Glutamatergic neuron (in vitro differentiated cells): Measurements from ENCODE around the gene CARD8. TPM values are rescaled to one million over a fixed set of nuclear protein-coding genes. Genes with fewer than 3 reads are reported as not detected.

Experiments
- DNase-seq: peaks from one replicate; pipeline ENCODE4 v3.0.0; 2022
- H3K27ac Mint-ChIP-seq: one replicate; pipeline ENCODE4 v1.8.0; 2020; ENCODE audit warnings: mild to moderate bottlenecking, mixed read lengths, inconsistent platforms; ENCODE audit not compliant: unreplicated experiment
- H3K27me3 Mint-ChIP-seq: one replicate; pipeline ENCODE4 v1.8.0; 2020; ENCODE audit warnings: mild to moderate bottlenecking, moderate library complexity, mixed read lengths, inconsistent platforms; ENCODE audit not compliant: unreplicated experiment
- H3K36me3 Mint-ChIP-seq: one replicate; pipeline ENCODE4 v1.8.0; 2020; ENCODE audit warnings: mild to moderate bottlenecking, mixed read lengths, inconsistent platforms; ENCODE audit not compliant: unreplicated experiment
- H3K4me1 Mint-ChIP-seq: one replicate; pipeline ENCODE4 v1.8.0; 2020; ENCODE audit warnings: mild to moderate bottlenecking, low read depth, mixed read lengths, inconsistent platforms; ENCODE audit not compliant: unreplicated experiment
- H3K4me3 Mint-ChIP-seq: one replicate; pipeline ENCODE4 v1.8.0; 2020; ENCODE audit warnings: mild to moderate bottlenecking, mixed read lengths, inconsistent platforms; ENCODE audit not compliant: unreplicated experiment
- H3K9me3 Mint-ChIP-seq: one replicate; pipeline ENCODE4 v1.8.0; 2020; ENCODE audit warnings: mild to moderate bottlenecking, moderate library complexity, mixed read lengths, inconsistent platforms; ENCODE audit not compliant: unreplicated experiment
- total RNA-seq: library from RNA; stranded (reverse); fragmentation: NEBNext Ultra II Directional; extraction: Animal tissue kit (Norgen Biotek cat#: 25700); gene quantifications from one replicate; pipeline ENCODE4 v1.2.1, GENCODE V29; 2021; ENCODE audit not compliant: unreplicated experiment
- TF ChIP-seq, protein P1 (sequence below): fragments of 200-600 bp; sonication (generic); IDR thresholded peaks from one replicate; pipeline ENCODE4 v1.5.0; 2021; ENCODE audit not compliant: partially characterized antibody, unreplicated experiment

The CARD8 gene
- total RNA-seq, 1 donor from 2014 or later = 41.9 TPM

- Mint-ChIP-seq H3K36me3 (no peaks in the 10 kb centered on the region), H3K27ac (no peak overlapping the region)
These were observed 65.3 kb downstream of the CARD8 start for GRCh38 chr19:48190288-48190884.

GRCh38 chr19:48186541-48186991, 69.1 kb downstream of the CARD8 start:
- Mint-ChIP-seq H3K27ac (no peak overlapping the region), H3K27me3 (peaks cover 6% of the 10 kb centered on the region), H3K36me3 (peaks cover 6% of the 10 kb centered on the region), H3K9me3 (peaks cover 4% of the 10 kb centered on the region), H3K4me1 (peaks cover 4% of the 10 kb centered on the region), H3K4me3 (no peak overlapping the region)
- DNase-seq = no peak
- TF ChIP-seq, protein P1, sequence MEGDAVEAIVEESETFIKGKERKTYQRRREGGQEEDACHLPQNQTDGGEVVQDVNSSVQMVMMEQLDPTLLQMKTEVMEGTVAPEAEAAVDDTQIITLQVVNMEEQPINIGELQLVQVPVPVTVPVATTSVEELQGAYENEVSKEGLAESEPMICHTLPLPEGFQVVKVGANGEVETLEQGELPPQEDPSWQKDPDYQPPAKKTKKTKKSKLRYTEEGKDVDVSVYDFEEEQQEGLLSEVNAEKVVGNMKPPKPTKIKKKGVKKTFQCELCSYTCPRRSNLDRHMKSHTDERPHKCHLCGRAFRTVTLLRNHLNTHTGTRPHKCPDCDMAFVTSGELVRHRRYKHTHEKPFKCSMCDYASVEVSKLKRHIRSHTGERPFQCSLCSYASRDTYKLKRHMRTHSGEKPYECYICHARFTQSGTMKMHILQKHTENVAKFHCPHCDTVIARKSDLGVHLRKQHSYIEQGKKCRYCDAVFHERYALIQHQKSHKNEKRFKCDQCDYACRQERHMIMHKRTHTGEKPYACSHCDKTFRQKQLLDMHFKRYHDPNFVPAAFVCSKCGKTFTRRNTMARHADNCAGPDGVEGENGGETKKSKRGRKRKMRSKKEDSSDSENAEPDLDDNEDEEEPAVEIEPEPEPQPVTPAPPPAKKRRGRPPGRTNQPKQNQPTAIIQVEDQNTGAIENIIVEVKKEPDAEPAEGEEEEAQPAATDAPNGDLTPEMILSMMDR = no peak

More at GRCh38 chr19:48190288-48190884, 65.3 kb downstream of the CARD8 start:
- TF ChIP-seq, protein P1 = peak; percentile 19
- Mint-ChIP-seq H3K27me3 (peaks cover 3% of the 10 kb centered on the region), H3K4me1 (peaks cover 4% of the 10 kb centered on the region), H3K9me3 (peaks cover 4% of the 10 kb centered on the region), H3K4me3 (no peak overlapping the region)
- peak; percentile 41 for DNase-seq

DNA sequence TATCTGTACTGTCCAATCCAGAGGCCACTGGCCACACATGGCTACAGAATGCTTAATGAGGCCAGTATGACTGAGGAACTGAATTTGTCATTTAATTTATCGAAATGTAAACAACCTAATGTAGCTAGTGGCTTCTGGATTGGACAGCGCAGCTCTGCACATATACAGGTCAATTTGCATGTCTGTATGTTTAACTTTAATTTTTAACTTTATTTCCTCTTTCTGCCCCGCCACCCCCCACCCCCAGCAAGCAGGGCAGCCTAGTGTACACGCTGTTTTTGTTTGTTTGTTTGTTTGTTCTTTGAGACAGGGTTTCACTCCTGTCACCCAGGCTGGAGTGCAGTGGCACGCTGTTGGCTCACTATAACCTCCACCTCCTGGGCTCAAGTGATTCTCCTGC, 69.7 kb downstream of the CARD8 start:
- H3K9me3 Mint-ChIP-seq = peaks cover 4% of the 10 kb centered on the region
- H3K27me3 Mint-ChIP-seq = peaks cover 6% of the 10 kb centered on the region
- H3K27ac Mint-ChIP-seq = no peak overlapping the region
- no peak overlapping the region for H3K4me3 Mint-ChIP-seq
- H3K4me1 Mint-ChIP-seq = peaks cover 4% of the 10 kb centered on the region
- peaks cover 11% of the 10 kb centered on the region for H3K36me3 Mint-ChIP-seq
- no peak for DNase-seq
- TF ChIP-seq, protein P1 = no peak

GRCh38 chr19:48183356-48183755, 72.4 kb downstream of the CARD8 start:
- Mint-ChIP-seq H3K27me3 (peaks cover 7% of the 10 kb centered on the region), H3K4me3 (no peak overlapping the region), H3K36me3 (peaks cover 17% of the 10 kb centered on the region), H3K9me3 (peaks cover 4% of the 10 kb centered on the region), H3K27ac (no peak overlapping the region), H3K4me1 (peaks cover 4% of the 10 kb centered on the region)
- TF ChIP-seq, protein P1 = no peak
- DNase-seq = no peak

GRCh38 chr19:48182434-48182833, 73.3 kb downstream of the CARD8 start:
- no peak overlapping the region for H3K27ac Mint-ChIP-seq
- DNase-seq = no peak
- TF ChIP-seq, protein P1 = peak; percentile 23

More at GRCh38 chr19:48182434-48182833, 73.3 kb downstream of the CARD8 start:
- Mint-ChIP-seq H3K36me3 (peaks cover 17% of the 10 kb centered on the region), H3K4me1 (peaks cover 4% of the 10 kb centered on the region), H3K9me3 (peaks cover 4% of the 10 kb centered on the region), H3K27me3 (peaks cover 7% of the 10 kb centered on the region), H3K4me3 (no peak overlapping the region)
